ENCODE data around the gene KIF26B.

- TF ChIP-seq CTCF (IDR thresholded peaks at IDR 0.05), result no peak
- TF ChIP-seq POLR2A (IDR thresholded peaks at IDR 0.05), result no peak
- no peak for TF ChIP-seq POLR2AphosphoS5 (IDR thresholded peaks at IDR 0.05)
Measured at GRCh38 chr1:245241526-245242130, 86.8 kb downstream of the KIF26B start.

Data from suprapubic skin (tissue), 4 donors.